HG03045 (cell line): Measurements from ENCODE around the gene KIF18B.
A peak's percentile ranks its signal among the peaks of the same experiment; 100 is the strongest.

Experiments
- ATAC-seq: cut with Tn5 transposase; IDR thresholded peaks from one replicate; pipeline ENCODE4 v1.9.1; 2021; ENCODE audit warnings: mild to moderate bottlenecking, moderate library complexity; ENCODE audit not compliant: unreplicated experiment

The KIF18B gene

GRCh38 chr17:44907729-44908470 is 39.7 kb downstream of the KIF18B start:
- no peak for ATAC-seq

GRCh38 chr17:44906763-44907728 is 40.5 kb downstream of the KIF18B start:
- no peak for ATAC-seq

GRCh38 chr17:44906010-44906646 is 41.4 kb downstream of the KIF18B start:
- no peak for ATAC-seq

GRCh38 chr17:44905006-44906000 is 42.3 kb downstream of the KIF18B start:
- ATAC-seq: no peak

- ATAC-seq: no peak
These were observed 43.3 kb downstream of the KIF18B start for GRCh38 chr17:44904001-44904984.

GRCh38 chr17:44903012-44903685 is 44.4 kb downstream of the KIF18B start:
- ATAC-seq: no peak

- no peak for ATAC-seq
These were observed 45.3 kb downstream of the KIF18B start for GRCh38 chr17:44902135-44902760.

GRCh38 chr17:44901411-44901921 is 46.1 kb downstream of the KIF18B start:
- no peak for ATAC-seq

- ATAC-seq: no peak
These were observed 46.7 kb downstream of the KIF18B start for GRCh38 chr17:44900894-44901293.

- peak; percentile 81 for ATAC-seq
These were observed 48.3 kb downstream of the KIF18B start, which contains the start of gene EFTUD2 for GRCh38 chr17:44899074-44899782. Gene EFTUD2, minus strand, starts transcription at chr17:44899445. Its CDS starts 4,924 bp downstream, at chr17:44894521.

- no peak for ATAC-seq
These were observed 48.9 kb downstream of the KIF18B start for GRCh38 chr17:44898768-44899073.

GRCh38 chr17:44894642-44895041 is 52.9 kb downstream of the KIF18B start:
- no peak for ATAC-seq

- ATAC-seq: no peak
These were observed 55.3 kb downstream of the KIF18B start for GRCh38 chr17:44892250-44892649.

- no peak for ATAC-seq
These were observed 58.6 kb downstream of the KIF18B start for GRCh38 chr17:44889003-44889402.

GRCh38 chr17:44887971-44888954 is 59.3 kb downstream of the KIF18B start:
- no peak for ATAC-seq

GRCh38 chr17:44887016-44887415 is 60.6 kb downstream of the KIF18B start:
- ATAC-seq: no peak
